HCT116 (cell line): ENCODE results near the gene DAZAP1. TPM values are rescaled to one million over a fixed set of nuclear protein-coding genes. Genes with fewer than 3 reads are reported as not detected.

ENCODE experiments used
- ATAC-seq: fragments of 200-7000 bp; cut with Tn5 transposase; 2 replicates; pipeline ENCODE4 v1.9.1; 2020; ENCODE audit warnings: mild to moderate bottlenecking, moderate library complexity
- BruUV-seq: library from RNA; stranded (reverse); fragments of 400-500 nt; replicated peaks from 2 replicates; lab custom pipeline; 2021; lab: Mats Ljungman, UMichigan
- CTCF ChIA-PET: fragments of 300-600 bp; sonication (Branson Sonifier 250); formaldehyde crosslinking; loops from one replicate; lab custom pipeline; 2021; ENCODE audit warnings: antibody characterized with exemption; lab: Charles Lee
- POLR2A ChIA-PET: fragments of 300-600, 350-600 bp; sonication (Branson Sonifier 250); formaldehyde crosslinking; loops from one replicate; lab custom pipeline; 2021; ENCODE audit warnings: antibody characterized with exemption; lab: Charles Lee
- RAD21 ChIA-PET, 2 experiments: fragments of 300-600 bp; sonication (Branson Sonifier 250); formaldehyde crosslinking; loops; one replicate each; lab custom pipeline; 2023; ENCODE audit warnings: low total read pairs in 2 of 2; ENCODE audit not compliant: uncharacterized antibody in 2 of 2, unreplicated experiment in 2 of 2, low non-redundant PET in 1 of 2; lab: Charles Lee
- DNase-seq: peaks from one replicate; pipeline ENCODE4 v3.0.0-alpha.2; 2010; ENCODE audit warnings: low read depth, low spot score
- H2AFZ ChIP-seq: fragments of 200-600 bp; shearing (Covaris generic), sonication (generic); 2 replicates; pipeline ENCODE4 v1.6.1; 2017; ENCODE audit warnings: low read depth, mixed run types, mixed read lengths, antibody characterized with exemption, low read length; ENCODE audit not compliant: poor library complexity, severe bottlenecking
- H3K27ac ChIP-seq: 2 replicates; pipeline ENCODE4 v1.5.1; 2012; ENCODE audit warnings: low read depth, low read length
- H3K27me3 ChIP-seq: fragments of 200-600 bp; sonication (generic); 2 replicates; pipeline ENCODE4 v1.6.1; 2016; ENCODE audit warnings: mixed run types, low read length, mixed read lengths; ENCODE audit not compliant: insufficient read depth
- H3K36me3 ChIP-seq, 2 experiments: fragments of 200-500 bp in 1 of 2; fragments of 200-600 bp in 1 of 2; sonication (Bioruptor generic) in 1 of 2; sonication (generic) in 1 of 2; 2 replicates each; pipeline versions ENCODE4 v1.5.1 to v1.6.1; 2014 to 2016; ENCODE audit warnings: low read length in 2 of 2, inconsistent platforms in 1 of 2, mixed read lengths in 1 of 2, mixed run types in 1 of 2; ENCODE audit not compliant: insufficient read depth in 2 of 2, control insufficient read depth in 1 of 2
- H3K4me1 ChIP-seq, 2 experiments: fragments of 200-600 bp in 1 of 2; sonication (generic) in 1 of 2; 2 replicates each; pipeline versions ENCODE4 v1.5.1 to v1.6.1; 2012 to 2017; ENCODE audit warnings: low read length in 2 of 2, inconsistent platforms in 1 of 2, mild to moderate bottlenecking in 1 of 2, mixed read lengths in 1 of 2, mixed run types in 1 of 2, moderate library complexity in 1 of 2; ENCODE audit not compliant: insufficient read depth in 2 of 2, control insufficient read depth in 1 of 2
- H3K4me2 ChIP-seq: fragments of 200-600 bp; sonication (generic); 2 replicates; pipeline ENCODE4 v1.6.1; 2017; ENCODE audit warnings: mixed run types, low read length, mixed read lengths
- H3K4me3 ChIP-seq, 2 experiments: fragments of 200-600 bp in 1 of 2; sonication (generic) in 1 of 2; replicated peaks in 1 of 2; 2 replicates each; pipeline ENCODE4 v1.5.1; 2011 to 2016; ENCODE audit warnings: low read length in 2 of 2, control low read depth in 1 of 2, low read depth in 1 of 2, mild to moderate bottlenecking in 1 of 2, mixed read lengths in 1 of 2, mixed run types in 1 of 2
- H3K79me2 ChIP-seq: fragments of 200-600 bp; sonication (generic); 2 replicates; pipeline ENCODE4 v1.6.1; 2017; ENCODE audit warnings: mild to moderate bottlenecking, mixed run types, low read length, moderate library complexity, mixed read lengths; ENCODE audit not compliant: insufficient read depth
- H3K9ac ChIP-seq: fragments of 200-600 bp; sonication (generic); 2 replicates; pipeline ENCODE4 v1.6.1; 2016; ENCODE audit warnings: low read length, mixed read lengths
- H3K9me2 ChIP-seq: fragments of 200-600 bp; sonication (generic), shearing (Covaris generic); 2 replicates; pipeline ENCODE4 v1.6.1; 2017; ENCODE audit warnings: mixed run types, mild to moderate bottlenecking, moderate library complexity; ENCODE audit not compliant: insufficient read depth
- H3K9me3 ChIP-seq, 2 experiments: fragments of 200-500 bp in 1 of 2; fragments of 200-600 bp in 1 of 2; sonication (Bioruptor generic) in 1 of 2; sonication (generic) in 1 of 2; 2 replicates each; pipeline ENCODE4 v1.6.1; 2014 to 2017; ENCODE audit warnings: low read length in 2 of 2, mixed read lengths in 2 of 2, inconsistent platforms in 1 of 2, low read depth in 1 of 2, mild to moderate bottlenecking in 1 of 2, mixed run types in 1 of 2, moderate library complexity in 1 of 2; ENCODE audit not compliant: control insufficient read depth in 1 of 2, insufficient read depth in 1 of 2
- H4K20me1 ChIP-seq: fragments of 200-600 bp; sonication (generic), shearing (Covaris generic); 2 replicates; pipeline ENCODE4 v1.6.1; 2017; ENCODE audit warnings: mixed run types, mild to moderate bottlenecking, moderate library complexity; ENCODE audit not compliant: insufficient read depth
- CBX3 ChIP-seq: IDR thresholded peaks from 2 replicates; pipeline ENCODE4 v1.6.1; 2012; ENCODE audit warnings: low read depth
- CEBPB ChIP-seq: IDR thresholded peaks from 2 replicates; pipeline ENCODE4 v1.6.1; 2012; ENCODE audit warnings: low read depth
- EGR1 ChIP-seq: IDR thresholded peaks from 2 replicates; pipeline ENCODE4 v1.6.1; 2012; ENCODE audit warnings: low read depth
- ELF1 ChIP-seq: IDR thresholded peaks from 2 replicates; pipeline ENCODE4 v1.6.1; 2012; ENCODE audit warnings: low read depth, borderline replicate concordance
- EZH2 ChIP-seq: fragments of 200-600 bp; sonication (generic); IDR thresholded peaks from 2 replicates; pipeline ENCODE4 v1.6.1; 2017; ENCODE audit warnings: antibody characterized with exemption, mixed run types
- FOSL1 ChIP-seq: IDR thresholded peaks from 2 replicates; pipeline ENCODE4 v1.6.1; 2012; ENCODE audit warnings: low read depth
- JUND ChIP-seq: IDR thresholded peaks from 2 replicates; pipeline ENCODE4 v1.6.1; 2012
- POLR2A ChIP-seq: IDR thresholded peaks from 2 replicates; pipeline ENCODE4 v1.7.0; 2011; ENCODE audit warnings: borderline replicate concordance; ENCODE audit not compliant: insufficient read depth, insufficient read length; ENCODE audit errors: extremely low read depth
- POLR2AphosphoS5 ChIP-seq: IDR thresholded peaks from 2 replicates; pipeline ENCODE4 v1.6.1; 2011; ENCODE audit warnings: mild to moderate bottlenecking, low read depth, low read length, moderate library complexity
- RAD21 ChIP-seq: IDR thresholded peaks from 2 replicates; pipeline ENCODE4 v1.6.1; 2012; ENCODE audit warnings: low read depth, mild to moderate bottlenecking
- SIN3A ChIP-seq: IDR thresholded peaks from 2 replicates; pipeline ENCODE4 v1.6.1; 2012; ENCODE audit warnings: low read depth
- SP1 ChIP-seq: IDR thresholded peaks from 2 replicates; pipeline ENCODE4 v1.6.1; 2012; ENCODE audit warnings: low read depth
- SRF ChIP-seq: IDR thresholded peaks from 2 replicates; pipeline ENCODE4 v1.6.1; 2012; ENCODE audit warnings: low read depth
- TCF7L2 ChIP-seq: IDR thresholded peaks from 2 replicates; pipeline ENCODE4 v1.7.0; 2011; ENCODE audit warnings: borderline replicate concordance, inconsistent platforms; ENCODE audit not compliant: insufficient read depth, insufficient read length; ENCODE audit errors: extremely low read depth
- ZFX ChIP-seq: fragments of 450-650 bp; IDR thresholded peaks from 2 replicates; pipeline ENCODE4 v1.6.1; 2017
- ZNF274 ChIP-seq: fragments of 200-500 bp; sonication (Bioruptor generic); IDR thresholded peaks from 2 replicates; pipeline ENCODE4 v1.6.1; 2014; ENCODE audit warnings: mild to moderate bottlenecking, low read depth, low read length, inconsistent platforms
- intact Hi-C: fragments of 100-400 bp; cut with micrococcal nuclease; formaldehyde crosslinking; loops from 2 replicates; pipeline ENCODE4 v1.10.0; 2022
- total RNA-seq: library from RNA; stranded (reverse); gene quantifications from one replicate; pipeline ENCODE4 v1.2.1, GENCODE V29; 2021; ENCODE audit not compliant: unreplicated experiment
- TF ChIP-seq, protein P1 (sequence below): IDR thresholded peaks from 2 replicates; pipeline ENCODE4 v1.6.1; 2012; ENCODE audit warnings: low read depth
- TF ChIP-seq, protein P2 (sequence below): IDR thresholded peaks from 2 replicates; pipeline ENCODE4 v1.6.1; 2011; ENCODE audit warnings: mild to moderate bottlenecking, low read length, moderate library complexity; ENCODE audit not compliant: insufficient replicate concordance; ENCODE audit errors: extremely low read depth
- TF ChIP-seq, protein P3 (sequence below), 3 experiments: fragments of 200-600 bp in 1 of 3; sonication (generic) in 1 of 3; IDR thresholded peaks in 2 of 3; conservative IDR thresholded peaks in 1 of 3; 2 replicates each; pipeline ENCODE4 v1.5.1; 2012 to 2017; ENCODE audit warnings: low read depth in 2 of 3, low read length in 2 of 3, antibody characterized with exemption in 1 of 3, borderline replicate concordance in 1 of 3, control low read depth in 1 of 3, mild to moderate bottlenecking in 1 of 3, mixed read lengths in 1 of 3, mixed run types in 1 of 3, moderate library complexity in 1 of 3; ENCODE audit not compliant: insufficient read depth in 1 of 3

Gene DAZAP1
- total RNA-seq, 1 experiment from 2014 or later, result 191 TPM

DNA sequence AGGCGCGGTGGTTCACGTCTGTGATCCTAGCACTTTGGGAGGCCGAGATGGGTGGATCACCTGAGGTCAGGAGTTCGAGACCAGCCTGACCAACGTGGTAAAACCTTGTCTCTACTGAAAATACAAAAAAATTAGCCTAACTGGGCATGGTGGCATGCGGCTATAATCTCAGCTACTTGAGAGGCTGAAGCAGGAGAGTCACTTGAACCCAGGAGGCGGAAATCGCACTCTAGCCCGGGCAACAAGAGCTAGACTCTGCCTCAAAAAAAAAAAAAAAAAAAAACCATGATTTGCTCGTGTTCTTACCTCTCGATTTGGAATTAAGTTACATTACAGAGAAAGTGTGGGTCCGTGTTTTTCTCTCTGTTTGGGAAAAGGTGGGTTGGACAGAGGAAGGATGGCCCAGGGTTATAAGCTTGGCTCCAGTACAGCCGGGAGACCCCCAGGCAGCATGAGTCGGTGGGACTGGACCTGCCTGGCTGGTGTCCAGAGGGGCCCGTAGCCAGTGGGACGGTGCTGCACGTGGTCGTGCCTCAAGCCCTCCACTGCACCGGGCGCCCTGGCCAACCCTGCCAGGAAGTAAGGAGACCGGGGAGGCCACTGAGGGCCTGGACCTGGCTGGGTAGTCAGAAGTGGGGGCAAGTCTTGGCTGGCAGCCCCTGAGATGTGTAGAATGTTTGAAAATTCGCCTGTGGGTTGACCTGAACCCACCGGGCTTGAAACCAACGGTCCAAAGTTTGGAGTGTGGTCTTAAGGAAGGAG is 34.5 kb downstream of the DAZAP1 start:
- no peak for DNase-seq
- peak overlapping the region; percentile 99; the same call in 1 of the 2 replicates for H3K4me2 ChIP-seq
- peaks cover 13 to 35% of the 10 kb centered on the region in 2 experiments for H3K36me3 ChIP-seq
- CTCF ChIA-PET, result interaction anchor here (0.7 kb wide), 1 partner anchor 10 kb away, joined by 3 read pairs; no protein-coding TSS in a partner anchor
- H2AFZ ChIP-seq, result no peak overlapping the region
- H3K9ac ChIP-seq, result peak overlapping the region; percentile 98
- POLR2A ChIA-PET, result interaction anchor here (1.9 kb wide), 1 partner anchor 14 kb away, joined by 7 read pairs; no protein-coding TSS in a partner anchor
- peaks cover 53 to 88% of the 10 kb centered on the region in 2 experiments for H3K4me1 ChIP-seq
- H3K27me3 ChIP-seq, result no peaks in the 10 kb centered on the region
- intact Hi-C loops, result no loop called here
- no peaks in the 10 kb centered on the region for H3K9me2 ChIP-seq
- no peak overlapping the region for H3K4me3 ChIP-seq
- TF ChIP-seq RAD21 (no peak), POLR2A (no peak), JUND (no peak), ZNF274 (no peak), POLR2AphosphoS5 (no peak), ZFX (no peak), CBX3 (no peak), EGR1 (no peak), SIN3A (no peak), TCF7L2 (no peak), CEBPB (no peak), FOSL1 (no peak), SRF (no peak), EZH2 (no peak), SP1 (no peak), ELF1 (no peak)
- TF ChIP-seq, protein P1, sequence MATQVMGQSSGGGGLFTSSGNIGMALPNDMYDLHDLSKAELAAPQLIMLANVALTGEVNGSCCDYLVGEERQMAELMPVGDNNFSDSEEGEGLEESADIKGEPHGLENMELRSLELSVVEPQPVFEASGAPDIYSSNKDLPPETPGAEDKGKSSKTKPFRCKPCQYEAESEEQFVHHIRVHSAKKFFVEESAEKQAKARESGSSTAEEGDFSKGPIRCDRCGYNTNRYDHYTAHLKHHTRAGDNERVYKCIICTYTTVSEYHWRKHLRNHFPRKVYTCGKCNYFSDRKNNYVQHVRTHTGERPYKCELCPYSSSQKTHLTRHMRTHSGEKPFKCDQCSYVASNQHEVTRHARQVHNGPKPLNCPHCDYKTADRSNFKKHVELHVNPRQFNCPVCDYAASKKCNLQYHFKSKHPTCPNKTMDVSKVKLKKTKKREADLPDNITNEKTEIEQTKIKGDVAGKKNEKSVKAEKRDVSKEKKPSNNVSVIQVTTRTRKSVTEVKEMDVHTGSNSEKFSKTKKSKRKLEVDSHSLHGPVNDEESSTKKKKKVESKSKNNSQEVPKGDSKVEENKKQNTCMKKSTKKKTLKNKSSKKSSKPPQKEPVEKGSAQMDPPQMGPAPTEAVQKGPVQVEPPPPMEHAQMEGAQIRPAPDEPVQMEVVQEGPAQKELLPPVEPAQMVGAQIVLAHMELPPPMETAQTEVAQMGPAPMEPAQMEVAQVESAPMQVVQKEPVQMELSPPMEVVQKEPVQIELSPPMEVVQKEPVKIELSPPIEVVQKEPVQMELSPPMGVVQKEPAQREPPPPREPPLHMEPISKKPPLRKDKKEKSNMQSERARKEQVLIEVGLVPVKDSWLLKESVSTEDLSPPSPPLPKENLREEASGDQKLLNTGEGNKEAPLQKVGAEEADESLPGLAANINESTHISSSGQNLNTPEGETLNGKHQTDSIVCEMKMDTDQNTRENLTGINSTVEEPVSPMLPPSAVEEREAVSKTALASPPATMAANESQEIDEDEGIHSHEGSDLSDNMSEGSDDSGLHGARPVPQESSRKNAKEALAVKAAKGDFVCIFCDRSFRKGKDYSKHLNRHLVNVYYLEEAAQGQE, result no peak
- TF ChIP-seq, protein P2, sequence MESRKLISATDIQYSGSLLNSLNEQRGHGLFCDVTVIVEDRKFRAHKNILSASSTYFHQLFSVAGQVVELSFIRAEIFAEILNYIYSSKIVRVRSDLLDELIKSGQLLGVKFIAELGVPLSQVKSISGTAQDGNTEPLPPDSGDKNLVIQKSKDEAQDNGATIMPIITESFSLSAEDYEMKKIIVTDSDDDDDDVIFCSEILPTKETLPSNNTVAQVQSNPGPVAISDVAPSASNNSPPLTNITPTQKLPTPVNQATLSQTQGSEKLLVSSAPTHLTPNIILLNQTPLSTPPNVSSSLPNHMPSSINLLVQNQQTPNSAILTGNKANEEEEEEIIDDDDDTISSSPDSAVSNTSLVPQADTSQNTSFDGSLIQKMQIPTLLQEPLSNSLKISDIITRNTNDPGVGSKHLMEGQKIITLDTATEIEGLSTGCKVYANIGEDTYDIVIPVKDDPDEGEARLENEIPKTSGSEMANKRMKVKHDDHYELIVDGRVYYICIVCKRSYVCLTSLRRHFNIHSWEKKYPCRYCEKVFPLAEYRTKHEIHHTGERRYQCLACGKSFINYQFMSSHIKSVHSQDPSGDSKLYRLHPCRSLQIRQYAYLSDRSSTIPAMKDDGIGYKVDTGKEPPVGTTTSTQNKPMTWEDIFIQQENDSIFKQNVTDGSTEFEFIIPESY, result no peak
- TF ChIP-seq, protein P3, sequence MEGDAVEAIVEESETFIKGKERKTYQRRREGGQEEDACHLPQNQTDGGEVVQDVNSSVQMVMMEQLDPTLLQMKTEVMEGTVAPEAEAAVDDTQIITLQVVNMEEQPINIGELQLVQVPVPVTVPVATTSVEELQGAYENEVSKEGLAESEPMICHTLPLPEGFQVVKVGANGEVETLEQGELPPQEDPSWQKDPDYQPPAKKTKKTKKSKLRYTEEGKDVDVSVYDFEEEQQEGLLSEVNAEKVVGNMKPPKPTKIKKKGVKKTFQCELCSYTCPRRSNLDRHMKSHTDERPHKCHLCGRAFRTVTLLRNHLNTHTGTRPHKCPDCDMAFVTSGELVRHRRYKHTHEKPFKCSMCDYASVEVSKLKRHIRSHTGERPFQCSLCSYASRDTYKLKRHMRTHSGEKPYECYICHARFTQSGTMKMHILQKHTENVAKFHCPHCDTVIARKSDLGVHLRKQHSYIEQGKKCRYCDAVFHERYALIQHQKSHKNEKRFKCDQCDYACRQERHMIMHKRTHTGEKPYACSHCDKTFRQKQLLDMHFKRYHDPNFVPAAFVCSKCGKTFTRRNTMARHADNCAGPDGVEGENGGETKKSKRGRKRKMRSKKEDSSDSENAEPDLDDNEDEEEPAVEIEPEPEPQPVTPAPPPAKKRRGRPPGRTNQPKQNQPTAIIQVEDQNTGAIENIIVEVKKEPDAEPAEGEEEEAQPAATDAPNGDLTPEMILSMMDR (IDR thresholded peaks at IDR 0.05 in 2 of 3, conservative IDR thresholded peaks at IDR 0.05 in 1 of 3; ENCODE audit: borderline replicate concordance in 1 of 3, insufficient read depth in 1 of 3, low read depth in 2 of 3, low read length in 2 of 3), result no peak
- TF ChIP-seq, all 23 proteins: peak for 0
- peak overlapping the region; percentile 82 for H3K27ac ChIP-seq
- ATAC-seq, result no peak
- RAD21 ChIA-PET, result no interaction called here
- BruUV-seq, result no TSS peak
- H4K20me1 ChIP-seq, result peaks cover 21% of the 10 kb centered on the region; the same call in 1 of the 2 replicates
- H3K79me2 ChIP-seq, result peaks cover 45% of the 10 kb centered on the region
- no peaks in the 10 kb centered on the region for H3K9me3 ChIP-seq
